GM19099 (cell line): ENCODE results near the gene CPXCR1.

Experiments used
- POLR2A ChIP-seq: IDR thresholded peaks from 3 replicates; pipeline ENCODE4 v1.6.1; 2011; ENCODE audit warnings: low read depth; ENCODE audit not compliant: insufficient read length; ENCODE audit errors: extremely low read depth

The CPXCR1 gene

DNA sequence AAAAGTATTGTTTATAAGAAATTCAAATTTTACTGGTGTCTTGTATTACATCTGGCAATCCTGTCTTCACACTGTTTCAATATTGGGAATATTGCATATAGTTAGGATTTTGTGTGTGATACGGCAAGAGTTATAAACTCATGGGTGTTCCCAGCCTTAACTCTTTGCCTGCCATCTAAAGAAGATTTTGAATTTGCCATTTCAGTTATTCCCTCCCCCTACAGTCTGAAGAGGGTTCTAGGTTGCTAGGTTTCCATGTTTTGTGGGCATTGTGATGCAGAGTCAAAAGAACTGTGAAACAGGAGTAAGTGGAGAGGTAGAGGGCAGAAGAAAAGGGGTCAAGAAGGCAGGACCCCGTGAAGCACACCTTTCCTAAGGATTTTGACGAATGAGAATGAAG, at the start of gene CPXCR1:
Gene CPXCR1, plus strand, starts transcription at position 301 of the 400 bp plus-strand sequence. CDS start 6,190 bp downstream, outside the sequence.
- no peak for TF ChIP-seq POLR2A

DNA sequence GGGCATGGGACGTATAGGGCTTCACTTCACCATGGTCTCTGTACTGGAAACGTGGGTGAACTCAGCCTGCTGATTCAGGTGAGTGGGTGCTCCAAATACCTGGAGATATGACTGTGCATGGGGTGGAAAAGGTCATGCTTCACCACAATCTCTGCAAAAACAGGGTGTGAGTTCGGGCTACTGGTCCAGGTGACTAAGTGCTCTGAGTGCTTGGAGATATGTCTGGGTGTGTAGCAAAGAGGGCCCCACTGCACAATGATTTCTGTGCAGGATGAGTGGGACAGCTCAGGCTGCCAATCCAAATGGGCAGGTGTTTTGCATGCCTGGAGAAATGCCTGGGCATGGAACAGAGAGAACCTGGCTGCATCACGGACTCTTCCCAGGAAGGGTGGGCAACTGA, 11.2 kb upstream of the CPXCR1 start:
- no peak for TF ChIP-seq POLR2A

DNA sequence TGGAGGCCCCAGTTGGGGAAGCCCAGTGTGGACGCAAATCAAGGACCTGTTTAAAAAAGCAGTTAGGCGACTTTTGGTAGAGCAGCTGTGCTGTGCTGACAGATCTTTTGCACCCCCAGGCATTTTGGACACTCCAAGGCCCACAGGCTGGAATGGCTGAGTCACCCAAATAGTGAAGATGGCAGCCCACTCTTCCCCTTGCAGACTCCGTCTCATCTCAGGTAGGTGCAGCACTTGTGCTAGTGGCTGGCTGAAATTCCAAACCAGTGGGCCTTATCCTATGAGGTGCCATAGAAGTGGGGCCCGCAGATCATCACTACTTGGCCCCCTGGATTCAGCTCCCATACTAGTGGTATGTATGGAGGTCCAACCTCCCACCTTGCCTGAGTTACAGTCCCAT, 42.8 kb downstream of the CPXCR1 start:
- TF ChIP-seq POLR2A = no peak
